ENCODE data around the gene FAAP24.
"Not testable (repeated sequence)": the region's sequence is repeated elsewhere in the genome, so short reads cannot be mapped to it uniquely, and the experiment has no call there.

FAAP24 gene

DNA sequence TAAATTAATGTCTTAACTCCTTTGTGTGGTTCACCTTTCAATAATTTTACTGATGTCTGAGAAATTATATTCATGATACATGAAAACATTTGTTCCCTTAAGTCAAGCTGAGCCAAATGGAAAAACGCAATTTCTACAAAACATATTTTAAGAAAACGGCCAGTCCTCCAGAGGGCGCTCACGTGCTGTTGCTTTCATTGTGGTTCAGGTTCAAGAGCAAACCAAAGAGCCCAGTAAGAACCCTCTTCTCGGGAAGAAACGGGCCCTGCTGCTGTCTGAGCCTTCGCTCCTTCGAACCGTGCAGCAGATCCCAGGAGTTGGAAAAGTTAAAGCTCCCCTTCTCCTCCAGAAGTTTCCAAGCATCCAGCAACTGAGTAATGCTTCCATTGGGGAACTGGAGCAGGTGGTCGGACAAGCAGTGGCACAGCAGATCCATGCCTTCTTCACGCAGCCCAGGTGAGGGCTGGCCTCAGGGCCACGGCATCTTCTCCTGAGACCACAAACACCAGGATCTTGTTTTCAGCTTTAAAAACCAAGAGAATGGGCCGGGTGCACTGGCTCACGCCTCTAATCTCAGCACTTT, 4.3 kb downstream of the FAAP24 start:
- Histone ChIP-seq H3K36me3 (ENCODE audit: control insufficient read depth, insufficient read depth, low read length) (peaks cover 11% of the 10 kb centered on the region), H3K4me1 (ENCODE audit: control insufficient read depth, insufficient read depth, low read length) (no peaks in the 10 kb centered on the region), H3K9me3 (ENCODE audit: control insufficient read depth, insufficient read depth, low read length) (no peaks in the 10 kb centered on the region), H3K9ac (ENCODE audit: low read depth, low read length) (no peak overlapping the region), H3K27me3 (ENCODE audit: control insufficient read depth, insufficient read depth, low read length) (no peaks in the 10 kb centered on the region), H3K4me3 (ENCODE audit: low read depth, low read length) (no peak overlapping the region)

DNA sequence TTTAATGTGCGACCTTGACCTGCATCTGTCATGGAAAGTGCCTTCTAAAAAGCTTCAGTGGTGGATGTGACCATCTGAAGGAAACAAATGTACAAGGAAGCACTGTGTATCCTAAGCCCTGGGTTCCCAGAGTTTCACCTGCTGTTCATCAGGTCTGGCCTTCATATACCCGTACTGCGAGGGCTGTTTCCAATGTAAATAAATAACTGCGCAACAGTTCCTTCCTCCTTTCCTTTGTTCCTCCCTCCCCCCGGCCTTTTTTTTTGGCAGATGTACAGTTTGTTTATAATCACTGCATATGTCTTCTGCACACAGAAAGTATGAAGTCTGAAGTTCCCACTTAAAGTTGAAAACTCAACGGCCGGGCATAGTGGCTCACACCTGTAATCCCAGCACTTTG, 5.2 kb downstream of the FAAP24 start:
- no peak overlapping the region for H3K4me3 ChIP-seq (ENCODE audit: low read depth, low read length)
- H3K4me1 ChIP-seq (ENCODE audit: control insufficient read depth, insufficient read depth, low read length): no peaks in the 10 kb centered on the region
- H3K36me3 ChIP-seq (ENCODE audit: control insufficient read depth, insufficient read depth, low read length): peaks cover 11% of the 10 kb centered on the region

DNA sequence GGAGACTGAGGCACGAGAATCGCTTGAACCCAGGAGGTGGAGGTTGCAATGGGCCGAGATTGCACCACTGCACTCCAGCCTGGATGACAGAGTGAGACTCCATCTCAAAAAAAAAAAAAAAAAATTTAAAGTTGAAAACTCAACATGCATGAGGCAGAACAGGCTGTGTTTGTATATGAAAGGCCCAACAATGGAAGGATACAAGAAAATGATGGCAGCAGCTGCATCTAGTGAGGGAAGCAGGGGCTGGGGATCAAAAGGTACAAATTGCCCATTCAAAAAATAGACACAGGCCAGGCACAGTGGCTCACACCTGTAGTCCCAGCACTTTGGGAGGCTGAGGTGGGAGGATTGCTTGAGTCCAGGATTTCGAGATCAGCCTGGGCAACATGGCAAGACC, 5.8 kb downstream of the FAAP24 start:
- not testable (repeated sequence) for H3K9ac ChIP-seq (ENCODE audit: low read depth, low read length); H3K4me1 ChIP-seq (ENCODE audit: control insufficient read depth, insufficient read depth, low read length); H3K9me3 ChIP-seq (ENCODE audit: control insufficient read depth, insufficient read depth, low read length); H3K27me3 ChIP-seq (ENCODE audit: control insufficient read depth, insufficient read depth, low read length); H3K4me3 ChIP-seq (ENCODE audit: low read depth, low read length)
- H3K36me3 ChIP-seq (ENCODE audit: control insufficient read depth, insufficient read depth, low read length): peaks cover 11% of the 10 kb centered on the region

More for the DNA sequence above, 5.2 kb downstream of the FAAP24 start:
- Histone ChIP-seq H3K9me3 (ENCODE audit: control insufficient read depth, insufficient read depth, low read length) (no peaks in the 10 kb centered on the region), H3K27me3 (ENCODE audit: control insufficient read depth, insufficient read depth, low read length) (no peaks in the 10 kb centered on the region), H3K9ac (ENCODE audit: low read depth, low read length) (no peak overlapping the region)

DNA sequence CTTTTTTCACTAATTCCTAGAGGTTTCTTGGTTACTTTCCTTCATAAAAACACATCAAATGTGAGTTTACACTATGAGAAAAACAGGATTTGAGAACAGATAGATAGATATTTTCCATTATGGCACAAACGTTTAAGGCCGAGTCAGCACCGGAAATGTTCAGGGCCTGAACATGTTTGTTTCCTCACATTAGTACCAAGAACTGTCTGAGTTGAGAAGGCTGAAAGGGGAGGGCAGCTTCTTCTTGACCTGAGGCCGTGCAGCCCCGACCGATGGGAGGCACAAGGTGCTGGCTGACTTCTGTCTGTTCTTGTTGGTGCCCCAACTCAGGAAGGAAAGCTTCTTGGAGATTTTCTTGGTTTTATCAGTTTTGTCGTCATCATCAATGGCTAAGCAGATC, 7.8 kb downstream of the FAAP24 start:
- not testable (repeated sequence) for H3K9ac ChIP-seq (ENCODE audit: low read depth, low read length); H3K4me3 ChIP-seq (ENCODE audit: low read depth, low read length); H3K4me1 ChIP-seq (ENCODE audit: control insufficient read depth, insufficient read depth, low read length); H3K27me3 ChIP-seq (ENCODE audit: control insufficient read depth, insufficient read depth, low read length); H3K9me3 ChIP-seq (ENCODE audit: control insufficient read depth, insufficient read depth, low read length)
- H3K36me3 ChIP-seq (ENCODE audit: control insufficient read depth, insufficient read depth, low read length): peaks cover 11% of the 10 kb centered on the region

DNA sequence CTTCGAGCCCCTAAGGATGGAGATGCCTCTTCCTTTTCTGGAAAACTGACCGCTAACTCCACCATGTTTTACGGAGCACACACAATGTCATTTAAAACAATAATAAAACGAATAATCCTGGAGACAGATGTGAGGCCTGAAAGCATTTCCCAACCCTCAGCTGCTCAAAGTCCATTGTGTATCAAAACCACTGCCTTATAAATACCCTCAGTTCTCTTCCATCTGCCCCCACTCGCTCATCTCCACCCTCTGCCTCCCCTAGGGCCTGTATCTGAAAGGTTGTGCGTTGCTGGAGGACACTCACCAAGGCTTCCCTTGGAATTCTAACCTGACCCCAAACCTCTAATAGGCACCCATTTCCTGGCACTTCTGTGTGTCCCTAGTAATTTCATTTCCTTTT, 10.4 kb downstream of the FAAP24 start:
- H3K27me3 ChIP-seq (ENCODE audit: control insufficient read depth, insufficient read depth, low read length); H3K36me3 ChIP-seq (ENCODE audit: control insufficient read depth, insufficient read depth, low read length); H3K9ac ChIP-seq (ENCODE audit: low read depth, low read length); H3K4me3 ChIP-seq (ENCODE audit: low read depth, low read length); H3K4me1 ChIP-seq (ENCODE audit: control insufficient read depth, insufficient read depth, low read length); H3K9me3 ChIP-seq (ENCODE audit: control insufficient read depth, insufficient read depth, low read length): not testable (repeated sequence)

DNA sequence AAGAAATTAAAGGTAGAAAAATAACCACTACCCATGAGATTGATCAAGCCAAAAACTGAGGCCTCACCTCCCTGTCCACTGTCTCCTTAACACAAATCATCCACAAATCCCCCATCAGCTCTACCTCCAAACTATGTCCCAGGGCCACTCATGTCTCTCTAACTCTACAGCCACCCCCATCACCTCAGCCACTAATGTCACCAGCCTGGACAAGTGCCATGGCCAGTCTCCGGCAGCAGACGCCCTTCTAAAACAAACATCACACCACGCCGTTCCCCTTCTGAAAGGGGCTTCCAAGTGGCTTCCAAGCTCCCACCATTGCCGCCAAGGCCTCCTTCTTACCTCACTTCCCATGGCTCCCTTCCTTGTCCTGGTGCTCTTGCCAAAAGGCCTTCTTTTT, 16.2 kb downstream of the FAAP24 start:
- H3K27me3 ChIP-seq (ENCODE audit: control insufficient read depth, insufficient read depth, low read length); H3K9me3 ChIP-seq (ENCODE audit: control insufficient read depth, insufficient read depth, low read length); H3K4me1 ChIP-seq (ENCODE audit: control insufficient read depth, insufficient read depth, low read length); H3K36me3 ChIP-seq (ENCODE audit: control insufficient read depth, insufficient read depth, low read length); H3K4me3 ChIP-seq (ENCODE audit: low read depth, low read length); H3K9ac ChIP-seq (ENCODE audit: low read depth, low read length): not testable (repeated sequence)

DNA sequence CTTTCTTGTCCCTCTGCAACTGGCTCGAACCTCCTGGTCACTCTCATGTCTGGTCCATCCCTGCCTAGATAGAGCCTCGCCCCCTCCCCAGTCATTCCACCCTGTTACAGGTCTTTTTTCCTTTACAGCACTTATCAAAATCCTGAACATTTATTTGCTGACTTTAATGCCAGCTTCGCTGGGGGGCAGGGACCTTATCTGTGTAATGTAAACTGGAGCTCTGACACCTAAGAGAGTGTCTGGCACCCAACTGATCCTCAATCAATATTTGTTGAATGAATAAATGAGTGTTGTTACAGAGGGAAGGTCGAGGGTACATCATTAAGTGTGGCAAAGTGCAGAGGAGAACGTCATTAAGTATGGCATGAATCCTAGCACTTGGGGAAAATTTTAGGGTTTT, 16.7 kb downstream of the FAAP24 start:
- peaks cover 8% of the 10 kb centered on the region for H3K36me3 ChIP-seq (ENCODE audit: control insufficient read depth, insufficient read depth, low read length)
- no peaks in the 10 kb centered on the region for H3K9me3 ChIP-seq (ENCODE audit: control insufficient read depth, insufficient read depth, low read length)
- H3K4me3 ChIP-seq (ENCODE audit: low read depth, low read length): no peak overlapping the region
- no peaks in the 10 kb centered on the region for H3K27me3 ChIP-seq (ENCODE audit: control insufficient read depth, insufficient read depth, low read length)
- no peaks in the 10 kb centered on the region for H3K4me1 ChIP-seq (ENCODE audit: control insufficient read depth, insufficient read depth, low read length)
- H3K9ac ChIP-seq (ENCODE audit: low read depth, low read length): no peak overlapping the region

DNA sequence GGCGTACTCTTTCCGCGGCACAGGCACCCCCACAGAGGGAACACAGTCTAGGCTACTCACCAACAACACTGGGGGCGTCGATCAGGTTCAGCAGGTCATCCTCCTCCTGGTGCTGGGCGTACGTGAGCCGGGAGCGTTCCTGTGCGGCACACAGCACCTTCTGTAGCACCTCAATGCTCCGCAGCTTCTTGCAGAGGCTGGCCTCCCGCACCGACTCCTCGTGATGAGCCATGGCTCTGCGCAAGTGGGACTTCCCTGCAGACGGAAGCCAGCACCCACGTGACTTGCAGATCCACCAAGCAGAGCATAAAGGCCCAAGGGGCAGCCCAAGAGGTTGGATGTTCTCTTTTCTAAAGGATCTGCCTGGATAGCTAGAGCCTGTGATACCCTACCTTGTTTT, 23.9 kb downstream of the FAAP24 start:
- not testable (repeated sequence) for H3K4me1 ChIP-seq (ENCODE audit: control insufficient read depth, insufficient read depth, low read length); H3K4me3 ChIP-seq (ENCODE audit: low read depth, low read length); H3K9me3 ChIP-seq (ENCODE audit: control insufficient read depth, insufficient read depth, low read length); H3K9ac ChIP-seq (ENCODE audit: low read depth, low read length); H3K27me3 ChIP-seq (ENCODE audit: control insufficient read depth, insufficient read depth, low read length)
- peaks cover 21% of the 10 kb centered on the region for H3K36me3 ChIP-seq (ENCODE audit: control insufficient read depth, insufficient read depth, low read length)

DNA sequence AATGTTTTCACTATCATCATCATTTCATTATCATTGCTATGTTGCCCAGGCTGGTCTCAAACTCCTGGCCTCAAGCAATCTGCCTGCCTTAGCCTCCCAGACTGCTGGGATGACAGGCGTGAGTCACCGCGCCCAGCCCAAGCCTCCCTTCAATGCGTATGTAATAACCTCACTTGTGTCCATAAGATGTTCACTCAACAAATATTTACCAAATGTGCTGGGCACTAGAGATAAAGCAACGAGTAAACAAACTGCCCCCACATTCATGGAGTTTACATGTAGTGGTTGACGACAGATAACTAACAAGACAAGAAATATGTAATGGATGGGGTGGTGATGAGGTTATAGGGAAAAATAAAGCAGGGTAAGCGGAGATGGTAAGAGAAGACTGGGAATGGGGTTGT, 25.0 kb downstream of the FAAP24 start:
- not testable (repeated sequence) for H3K9ac ChIP-seq (ENCODE audit: low read depth, low read length); H3K9me3 ChIP-seq (ENCODE audit: control insufficient read depth, insufficient read depth, low read length); H3K27me3 ChIP-seq (ENCODE audit: control insufficient read depth, insufficient read depth, low read length); H3K4me1 ChIP-seq (ENCODE audit: control insufficient read depth, insufficient read depth, low read length); H3K4me3 ChIP-seq (ENCODE audit: low read depth, low read length)
- H3K36me3 ChIP-seq (ENCODE audit: control insufficient read depth, insufficient read depth, low read length): peaks cover 22% of the 10 kb centered on the region

DNA sequence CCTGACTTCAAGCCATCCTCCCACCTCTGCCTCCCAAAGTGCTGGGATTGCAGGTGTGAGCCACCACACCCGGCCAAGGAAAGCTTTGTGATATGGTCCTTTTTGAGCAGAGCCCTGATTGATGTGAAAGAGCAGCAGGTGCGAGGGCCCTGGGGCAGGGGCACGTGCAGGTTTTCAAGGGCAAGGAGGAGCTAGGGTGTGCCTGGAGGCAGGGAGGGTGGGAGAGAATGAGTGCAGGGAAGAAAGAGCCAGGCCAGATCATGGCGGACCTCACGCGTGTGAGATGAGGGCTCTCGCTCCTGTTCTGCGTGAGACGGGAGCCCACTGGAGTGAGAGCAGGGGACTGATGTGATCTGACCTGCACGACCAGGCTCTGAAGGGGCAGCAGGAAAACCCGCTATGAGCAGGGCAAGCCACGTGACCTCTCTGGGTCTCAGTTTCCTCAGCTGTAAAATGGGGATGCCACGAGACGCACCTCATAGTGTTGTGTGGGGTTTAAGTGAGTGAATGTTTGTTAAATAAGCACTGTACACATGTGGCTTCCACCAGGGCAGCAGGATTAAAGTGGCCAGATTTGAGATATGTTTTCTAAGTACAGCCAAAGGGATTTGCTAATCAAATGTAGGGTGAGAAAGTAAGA, 25.8 kb downstream of the FAAP24 start:
- Histone ChIP-seq H3K9ac (ENCODE audit: low read depth, low read length) (no peak overlapping the region), H3K9me3 (ENCODE audit: control insufficient read depth, insufficient read depth, low read length) (no peaks in the 10 kb centered on the region), H3K36me3 (ENCODE audit: control insufficient read depth, insufficient read depth, low read length) (peaks cover 29% of the 10 kb centered on the region), H3K4me3 (ENCODE audit: low read depth, low read length) (no peak overlapping the region), H3K27me3 (ENCODE audit: control insufficient read depth, insufficient read depth, low read length) (no peaks in the 10 kb centered on the region), H3K4me1 (ENCODE audit: control insufficient read depth, insufficient read depth, low read length) (no peaks in the 10 kb centered on the region)

DNA sequence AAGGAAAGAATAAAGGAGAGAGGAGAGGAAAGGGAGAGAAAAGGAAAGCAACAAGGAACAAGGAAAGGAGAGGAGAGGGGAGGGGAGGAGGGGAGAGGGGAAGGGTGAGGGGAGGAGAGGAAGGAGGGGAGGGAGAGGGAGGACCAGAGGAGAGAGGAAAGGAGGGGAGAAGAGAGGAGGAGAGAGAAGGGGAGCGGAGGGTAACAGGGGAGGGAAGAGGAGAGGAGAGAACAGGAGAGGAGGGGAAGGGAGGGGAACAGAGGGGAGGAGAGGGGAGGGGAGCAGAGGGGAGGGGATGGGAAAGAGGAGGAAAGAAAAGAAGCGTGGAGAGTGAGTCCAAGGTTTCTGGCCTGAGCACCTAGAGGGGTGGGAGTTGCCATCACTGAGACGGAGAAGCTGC, 26.7 kb downstream of the FAAP24 start:
- no peak overlapping the region for H3K4me3 ChIP-seq (ENCODE audit: low read depth, low read length)
- H3K36me3 ChIP-seq (ENCODE audit: control insufficient read depth, insufficient read depth, low read length): peaks cover 26% of the 10 kb centered on the region
- H3K27me3 ChIP-seq (ENCODE audit: control insufficient read depth, insufficient read depth, low read length): no peaks in the 10 kb centered on the region
- no peaks in the 10 kb centered on the region for H3K9me3 ChIP-seq (ENCODE audit: control insufficient read depth, insufficient read depth, low read length)
- no peaks in the 10 kb centered on the region for H3K4me1 ChIP-seq (ENCODE audit: control insufficient read depth, insufficient read depth, low read length)
- no peak overlapping the region for H3K9ac ChIP-seq (ENCODE audit: low read depth, low read length)

DNA sequence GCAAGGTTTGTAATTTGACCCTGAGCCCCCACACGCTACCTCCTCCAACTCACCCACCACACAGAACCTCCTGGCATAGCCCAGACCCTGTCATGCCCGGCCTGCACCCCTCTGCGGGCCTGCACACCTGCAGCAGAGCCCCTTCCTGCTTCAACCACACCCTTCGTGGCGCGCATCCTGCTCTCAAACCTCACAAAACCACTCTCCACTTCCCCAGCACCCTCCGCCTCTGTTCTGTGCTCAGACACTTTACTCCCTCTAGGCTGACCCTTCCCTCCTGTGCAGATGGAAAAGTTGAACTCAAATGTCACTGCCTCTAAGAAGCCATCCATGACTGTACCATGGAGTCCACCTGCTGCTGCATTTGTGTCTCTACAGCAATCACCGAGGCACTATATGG, 28.5 kb downstream of the FAAP24 start:
- H3K4me3 ChIP-seq (ENCODE audit: low read depth, low read length): no peak overlapping the region
- peaks cover 25% of the 10 kb centered on the region for H3K36me3 ChIP-seq (ENCODE audit: control insufficient read depth, insufficient read depth, low read length)
- no peaks in the 10 kb centered on the region for H3K27me3 ChIP-seq (ENCODE audit: control insufficient read depth, insufficient read depth, low read length)
- no peaks in the 10 kb centered on the region for H3K9me3 ChIP-seq (ENCODE audit: control insufficient read depth, insufficient read depth, low read length)
- H3K4me1 ChIP-seq (ENCODE audit: control insufficient read depth, insufficient read depth, low read length): no peaks in the 10 kb centered on the region
- no peak overlapping the region for H3K9ac ChIP-seq (ENCODE audit: low read depth, low read length)
